IMR-90 (cell line): Measurements from ENCODE around the gene SLC66A1. TPM values are rescaled to one million over a fixed set of nuclear protein-coding genes. Genes with fewer than 3 reads are reported as not detected.

Source experiments
- ATAC-seq: fragments of 200-7000 bp; cut with Tn5 transposase; 2 replicates; pipeline ENCODE4 v1.9.1; 2020; ENCODE audit warnings: low read depth, mild to moderate bottlenecking, moderate library complexity
- BruUV-seq: library from RNA; stranded (reverse); fragments of 400-500 nt; replicated peaks from 2 replicates; lab custom pipeline; 2021; lab: Mats Ljungman, UMichigan
- CTCF ChIA-PET: fragments of 300-600 bp; formaldehyde crosslinking; extraction: SDS; loops from one replicate; lab custom pipeline; 2021; ENCODE audit warnings: antibody characterized with exemption; lab: Yijun Ruan, JAX
- POLR2A ChIA-PET: fragments of 300-600 bp; sonication (Branson Sonifier 250); formaldehyde crosslinking; loops from one replicate; lab custom pipeline; 2022; ENCODE audit warnings: antibody characterized with exemption; ENCODE audit not compliant: unreplicated experiment; lab: Charles Lee
- DNase-seq: peaks from one replicate; pipeline ENCODE4 v3.0.0; 2013
- H2AFZ ChIP-seq: replicated peaks from 2 replicates; pipeline ENCODE3; 2013; ENCODE audit warnings: low read length, mild to moderate bottlenecking; ENCODE audit not compliant: poor library complexity
- H2AK5ac ChIP-seq: 2 replicates; pipeline ENCODE4 v1.6.1; 2013; ENCODE audit warnings: low read depth, low read length, inconsistent platforms
- H2AK9ac ChIP-seq: replicated peaks from 2 replicates; pipeline ENCODE3; 2013; ENCODE audit warnings: mild to moderate bottlenecking, low read depth, low read length, moderate library complexity; ENCODE audit not compliant: poor library complexity
- H2BK120ac ChIP-seq: 2 replicates; pipeline ENCODE4 v1.6.1; 2013; ENCODE audit warnings: low read depth, low read length, inconsistent platforms
- H2BK15ac ChIP-seq: 3 replicates; pipeline ENCODE4 v1.6.1; 2013; ENCODE audit warnings: low read depth, low read length, inconsistent platforms
- H2BK20ac ChIP-seq: 2 replicates; pipeline ENCODE4 v1.6.1; 2013; ENCODE audit warnings: low read depth, mild to moderate bottlenecking, inconsistent platforms, low read length, moderate library complexity
- H2BK5ac ChIP-seq: 2 replicates; pipeline ENCODE4 v1.6.1; 2013; ENCODE audit warnings: mild to moderate bottlenecking, low read depth, low read length, inconsistent platforms; ENCODE audit not compliant: poor library complexity, severe bottlenecking
- H3K14ac ChIP-seq: replicated peaks from 2 replicates; pipeline ENCODE4 v1.6.1; 2013; ENCODE audit warnings: low read depth, low read length, inconsistent platforms
- H3K18ac ChIP-seq: 2 replicates; pipeline ENCODE4 v1.6.1; 2013; ENCODE audit warnings: low read depth, low read length, control low read depth
- H3K23ac ChIP-seq: 2 replicates; pipeline ENCODE4 v1.6.1; 2013; ENCODE audit warnings: low read depth, low read length, inconsistent platforms
- H3K27ac ChIP-seq: 2 replicates; pipeline ENCODE4 v1.5.1; 2013; ENCODE audit warnings: mild to moderate bottlenecking, control low read depth, low read length; ENCODE audit not compliant: insufficient read depth
- H3K27me3 ChIP-seq: 2 replicates; pipeline ENCODE4 v1.6.1; 2013; ENCODE audit warnings: low read length; ENCODE audit not compliant: control insufficient read depth, insufficient read depth
- H3K36me3 ChIP-seq: 2 replicates; pipeline ENCODE4 v1.6.1; 2013; ENCODE audit warnings: low read length, mixed read lengths; ENCODE audit not compliant: control insufficient read depth, insufficient read depth
- H3K4ac ChIP-seq: 2 replicates; pipeline ENCODE4 v1.6.1; 2013; ENCODE audit warnings: low read depth, low read length, inconsistent platforms
- H3K4me1 ChIP-seq: 2 replicates; pipeline ENCODE4 v1.6.1; 2013; ENCODE audit warnings: low read length, mixed read lengths; ENCODE audit not compliant: control insufficient read depth, insufficient read depth
- H3K4me2 ChIP-seq: 2 replicates; pipeline ENCODE4 v1.6.1; 2013; ENCODE audit warnings: low read depth, mild to moderate bottlenecking, control low read depth, low read length, moderate library complexity
- H3K4me3 ChIP-seq: 2 replicates; pipeline ENCODE4 v1.5.1; 2013; ENCODE audit warnings: low read depth, mild to moderate bottlenecking, control low read depth, low read length, moderate library complexity; ENCODE audit not compliant: insufficient read depth
- H3K56ac ChIP-seq: 2 replicates; pipeline ENCODE4 v1.6.1; 2013; ENCODE audit warnings: low read length, inconsistent platforms; ENCODE audit not compliant: insufficient read depth; ENCODE audit errors: extremely low read depth
- H3K79me1 ChIP-seq, 2 experiments: 2 replicates each; pipeline ENCODE4 v1.6.1; 2013; ENCODE audit warnings: low read length in 2 of 2, inconsistent platforms in 1 of 2, low read depth in 1 of 2
- H3K9ac ChIP-seq: 2 replicates; pipeline ENCODE4 v1.6.1; 2013; ENCODE audit warnings: low read depth, low read length, control low read depth
- H3K9me1 ChIP-seq: 2 replicates; pipeline ENCODE4 v1.6.1; 2013; ENCODE audit warnings: low read length, inconsistent platforms; ENCODE audit not compliant: insufficient read depth
- H3K9me3 ChIP-seq: 2 replicates; pipeline ENCODE4 v1.6.1; 2013; ENCODE audit warnings: low read length; ENCODE audit not compliant: control insufficient read depth, insufficient read depth
- H4K20me1 ChIP-seq: 2 replicates; pipeline ENCODE4 v1.6.1; 2013; ENCODE audit warnings: low read length, inconsistent platforms; ENCODE audit not compliant: insufficient read depth
- H4K5ac ChIP-seq: 2 replicates; pipeline ENCODE4 v1.6.1; 2013; ENCODE audit warnings: mild to moderate bottlenecking, low read depth, low read length, control low read depth
- H4K8ac ChIP-seq, 2 experiments: 2 replicates each; pipeline ENCODE4 v1.6.1; 2013; ENCODE audit warnings: low read depth in 2 of 2, low read length in 2 of 2, control low read depth in 1 of 2, inconsistent platforms in 1 of 2
- H4K91ac ChIP-seq: 2 replicates; pipeline ENCODE4 v1.6.1; 2013; ENCODE audit warnings: low read depth, low read length, inconsistent platforms; ENCODE audit not compliant: insufficient read depth
- BHLHE40 ChIP-seq: fragments of 150-350 bp; IDR thresholded peaks from 2 replicates; pipeline ENCODE4 v1.6.1; 2016; ENCODE audit warnings: mild to moderate bottlenecking, low read depth, low read length
- MAZ ChIP-seq: IDR thresholded peaks from 2 replicates; pipeline ENCODE4 v1.6.1; 2012; ENCODE audit warnings: low read depth, mild to moderate bottlenecking, low read length, improper control_type of control experiment, moderate library complexity, borderline replicate concordance
- RFX5 ChIP-seq: IDR thresholded peaks from 2 replicates; pipeline ENCODE4 v1.8.0; 2012; ENCODE audit warnings: low read depth, mild to moderate bottlenecking, low read length, moderate library complexity
- SMC3 ChIP-seq: fragments of 150-350 bp; IDR thresholded peaks from 2 replicates; pipeline ENCODE4 v1.6.1; 2016; ENCODE audit warnings: low read depth, mild to moderate bottlenecking, antibody characterized with exemption, low read length, moderate library complexity
- WGBS, 2 experiments: methylation state at CpG; one replicate each; pipeline versions ENCODE4 v1.1.5 to v1.1.7; 2013; ENCODE audit warnings: missing lambda C conversion rate in 2 of 2; ENCODE audit not compliant: insufficient read length in 1 of 2; ENCODE audit errors: extremely low coverage in 2 of 2; 5-methylcytosine and 5-hydroxymethylcytosine counted together
- dilution Hi-C: fragments of 300-500 bp; cut with HindIII; formaldehyde crosslinking; loops from one replicate; pipeline ENCODE4 v1.14.3; 2018; ENCODE audit warnings: low sequenced_read_pairs; ENCODE audit not compliant: unreplicated experiment
- in situ Hi-C: fragments of 300-500 bp; cut with MboI; formaldehyde crosslinking; loops from 3 replicates; pipeline ENCODE4 v1.14.3; 2019; ENCODE audit warnings: low sequenced_read_pairs, inconsistent platforms, mixed read lengths
- intact Hi-C: fragments of 100-400 bp; cut with micrococcal nuclease; formaldehyde crosslinking; loops from 2 replicates; pipeline ENCODE4 v1.10.0; 2022
- polyA plus RNA-seq, 3 experiments: library from polyadenylated mRNA; depleted of rRNA; stranded (reverse); fragments of >200 nt; gene quantifications; 2 replicates each; pipeline ENCODE4 v1.2.3, GENCODE V29; 2012; ENCODE audit warnings: low replicate concordance in 1 of 3
- total RNA-seq: library from RNA; depleted of rRNA; stranded (reverse); fragments of >200 nt; gene quantifications from 2 replicates; pipeline ENCODE4 v1.2.3, GENCODE V29; 2012
- TF ChIP-seq, protein P1 (sequence below): fragments of 150-350 bp; IDR thresholded peaks from 2 replicates; pipeline ENCODE4 v1.6.1; 2016; ENCODE audit warnings: low read depth, mild to moderate bottlenecking, low read length, moderate library complexity, borderline replicate concordance

SLC66A1 gene
- total and polyA plus RNA-seq, 2 of the 4 experiments (the other 2 are of a cell fraction) = 6.8 to 18.9 TPM

DNA sequence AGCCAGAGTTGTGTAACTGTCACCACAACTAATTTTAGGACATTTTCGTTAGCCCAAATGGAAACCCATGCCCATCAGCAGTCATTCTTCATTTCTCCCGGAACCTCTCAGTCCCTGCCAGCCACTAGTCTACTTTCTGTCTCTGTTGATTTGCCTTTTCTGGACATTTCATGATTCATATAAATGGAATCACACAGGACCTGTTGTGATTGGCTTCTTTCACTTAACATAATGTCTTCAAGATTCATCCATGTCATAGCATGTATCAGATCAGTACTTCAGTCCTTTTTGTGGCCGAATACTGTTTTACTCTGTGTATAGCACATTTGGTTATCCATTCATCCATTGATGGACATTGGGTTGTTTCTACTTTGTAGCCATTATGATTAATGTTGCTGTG, 7.1 kb downstream of the SLC66A1 start:
- Histone ChIP-seq H3K27me3 (no peaks in the 10 kb centered on the region), H3K9ac (no peak overlapping the region), H3K4me2 (no peak overlapping the region), H3K4ac (no peak overlapping the region), H2BK15ac (no peak overlapping the region), H3K56ac (no peak overlapping the region), H4K20me1 (peaks cover 8% of the 10 kb centered on the region), H3K27ac (no peak overlapping the region), H4K91ac (no peak overlapping the region), H3K14ac (no peak overlapping the region), H2BK20ac (no peak overlapping the region), H4K5ac (no peak overlapping the region), H3K9me1 (peaks cover 30% of the 10 kb centered on the region), H2BK5ac (no peak overlapping the region), H3K36me3 (peaks cover 30% of the 10 kb centered on the region), H3K4me3 (no peak overlapping the region), H3K23ac (no peak overlapping the region), H3K18ac (no peak overlapping the region), H2AFZ (no peak overlapping the region), H4K8ac (no peak overlapping the region), H3K4me1 (peaks cover 10% of the 10 kb centered on the region), H3K9me3 (no peaks in the 10 kb centered on the region), H2AK9ac (no peak overlapping the region), H2BK120ac (no peak overlapping the region), H2AK5ac (no peak overlapping the region), H3K79me1 (peaks cover 29 to 65% of the 10 kb centered on the region in 2 experiments)
- no TSS peak for BruUV-seq
- no peak for TF ChIP-seq MAZ
- no peak for TF ChIP-seq RFX5
- TF ChIP-seq BHLHE40 = no peak
- TF ChIP-seq, protein P1, sequence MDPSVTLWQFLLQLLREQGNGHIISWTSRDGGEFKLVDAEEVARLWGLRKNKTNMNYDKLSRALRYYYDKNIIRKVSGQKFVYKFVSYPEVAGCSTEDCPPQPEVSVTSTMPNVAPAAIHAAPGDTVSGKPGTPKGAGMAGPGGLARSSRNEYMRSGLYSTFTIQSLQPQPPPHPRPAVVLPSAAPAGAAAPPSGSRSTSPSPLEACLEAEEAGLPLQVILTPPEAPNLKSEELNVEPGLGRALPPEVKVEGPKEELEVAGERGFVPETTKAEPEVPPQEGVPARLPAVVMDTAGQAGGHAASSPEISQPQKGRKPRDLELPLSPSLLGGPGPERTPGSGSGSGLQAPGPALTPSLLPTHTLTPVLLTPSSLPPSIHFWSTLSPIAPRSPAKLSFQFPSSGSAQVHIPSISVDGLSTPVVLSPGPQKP = no peak
- no peak for TF ChIP-seq SMC3
- ATAC-seq = no peak
- in situ Hi-C loops = no loop called here
- ChIA-PET CTCF (no interaction called here), POLR2A (no interaction called here)
- DNase-seq = peak; percentile 22
- 100% methylated on average over 1 of the region's 3 CpGs; no CpG with 5 or more reads in 1 of the 2 experiments for WGBS, 2 experiments
- intact Hi-C loops = no loop called here
- dilution Hi-C loops = no loop called here
